Smooth muscle cell (in vitro differentiated cells): ENCODE measurements around the gene SNX25. TPM values are rescaled to one million over a fixed set of nuclear protein-coding genes. Genes with fewer than 3 reads are reported as not detected.

Experiments used
- DNase-seq: peaks from one replicate; lab custom pipeline; 2025; ENCODE audit not compliant: unreplicated experiment; lab: John Stamatoyannopoulos, UW
- H2AFZ ChIP-seq: fragments of 200-600 bp; sonication (generic); 2 replicates; pipeline ENCODE4 v1.6.0; 2016; ENCODE audit warnings: antibody characterized with exemption, low read depth, mild to moderate bottlenecking
- H3F3A ChIP-seq: fragments of 200-600 bp; sonication (generic); 2 replicates; pipeline ENCODE4 v1.6.0; 2017; ENCODE audit warnings: antibody characterized with exemption, low read depth
- H3K27ac ChIP-seq: fragments of 200-600 bp; sonication (generic); 2 replicates; pipeline ENCODE4 v1.5.1; 2016; ENCODE audit warnings: low read depth, mild to moderate bottlenecking
- H3K27me3 ChIP-seq: fragments of 200-600 bp; sonication (generic); 2 replicates; pipeline ENCODE4 v1.6.1; 2016; ENCODE audit warnings: low read depth, mild to moderate bottlenecking
- H3K36me3 ChIP-seq: fragments of 200-600 bp; sonication (generic); 2 replicates; pipeline ENCODE4 v1.5.1; 2016; ENCODE audit warnings: low read depth
- H3K4me1 ChIP-seq: fragments of 200-600 bp; sonication (generic); 2 replicates; pipeline ENCODE4 v1.5.1; 2016; ENCODE audit warnings: low read depth
- H3K4me2 ChIP-seq: fragments of 200-600 bp; sonication (generic); 2 replicates; pipeline ENCODE4 v1.6.0; 2016; ENCODE audit warnings: mild to moderate bottlenecking
- H3K4me3 ChIP-seq: fragments of 200-600 bp; sonication (generic); 2 replicates; pipeline ENCODE4 v1.5.1; 2016; ENCODE audit warnings: mild to moderate bottlenecking
- H3K79me2 ChIP-seq: fragments of 200-600 bp; sonication (generic); 2 replicates; pipeline ENCODE4 v1.6.0; 2016; ENCODE audit warnings: low read depth, mild to moderate bottlenecking
- H3K9ac ChIP-seq: fragments of 200-600 bp; sonication (generic); 2 replicates; pipeline ENCODE4 v1.6.0; 2016; ENCODE audit warnings: low read depth
- H3K9me3 ChIP-seq: fragments of 200-600 bp; sonication (generic); replicated peaks from 2 replicates; pipeline ENCODE4 v1.5.1; 2016; ENCODE audit warnings: low read depth
- H4K20me1 ChIP-seq: fragments of 200-600 bp; sonication (generic); 2 replicates; pipeline ENCODE4 v1.6.0; 2016; ENCODE audit warnings: low read depth
- WGBS: methylation state at CpG from one replicate; pipeline ENCODE4 v1.1.7; 2016; ENCODE audit warnings: low lambda C conversion rate; 5-methylcytosine and 5-hydroxymethylcytosine counted together
- polyA plus RNA-seq: library from polyadenylated mRNA; unstranded; fragments of >200 nt; fragmentation: Nextera tagmentation; extraction: Ambion mirVana; gene quantifications from 2 replicates; pipeline ENCODE4 v1.2.1, GENCODE V29; 2016
- total RNA-seq: library from RNA; depleted of rRNA; stranded (reverse); fragments of >200 nt; gene quantifications from 2 replicates; pipeline ENCODE4 v1.2.3, GENCODE V29; 2014
- TF ChIP-seq, protein P1 (sequence below): fragments of 200-600 bp; sonication (generic); IDR thresholded peaks from 2 replicates; pipeline ENCODE4 v1.5.1; 2017; ENCODE audit warnings: borderline replicate concordance, mild to moderate bottlenecking, antibody characterized with exemption; ENCODE audit not compliant: insufficient read depth, poor library complexity, severe bottlenecking

The SNX25 gene
- total and polyA plus RNA-seq, 2 experiments from 2014 or later = 12.3 to 23.6 TPM

DNA sequence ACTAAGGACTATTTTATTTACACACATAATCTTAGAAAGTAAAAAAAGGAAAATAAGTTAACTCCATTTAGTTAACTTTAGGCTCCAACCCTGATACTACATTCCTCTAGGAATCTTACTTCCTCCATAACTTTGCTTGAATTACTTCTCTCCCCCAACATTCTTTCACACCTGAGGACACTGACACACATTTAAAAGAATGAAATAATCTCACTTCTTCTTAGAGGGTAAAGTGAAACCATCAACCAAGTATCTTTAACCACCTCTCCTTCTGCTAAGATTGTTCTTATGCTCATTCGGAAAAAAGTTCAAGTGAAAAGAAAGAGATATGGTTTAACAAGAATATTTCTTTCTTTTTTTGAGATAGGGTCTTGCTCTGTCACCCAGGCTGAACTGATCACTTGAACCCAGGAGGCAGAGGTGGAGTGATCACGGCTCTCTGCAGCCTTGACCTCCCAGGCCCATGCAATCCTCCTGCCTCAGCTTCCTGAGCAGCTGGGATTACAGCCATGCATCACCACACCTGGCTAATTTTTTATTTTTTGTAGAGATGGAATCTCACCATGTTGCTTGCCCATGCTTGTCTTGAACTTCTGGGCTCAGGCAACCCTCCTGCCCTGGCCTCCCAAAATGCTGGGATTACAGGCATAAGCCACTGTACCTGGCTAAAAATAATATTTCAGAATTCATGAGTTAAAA lies 37.9 kb upstream of the SNX25 start:
- TF ChIP-seq, protein P1, sequence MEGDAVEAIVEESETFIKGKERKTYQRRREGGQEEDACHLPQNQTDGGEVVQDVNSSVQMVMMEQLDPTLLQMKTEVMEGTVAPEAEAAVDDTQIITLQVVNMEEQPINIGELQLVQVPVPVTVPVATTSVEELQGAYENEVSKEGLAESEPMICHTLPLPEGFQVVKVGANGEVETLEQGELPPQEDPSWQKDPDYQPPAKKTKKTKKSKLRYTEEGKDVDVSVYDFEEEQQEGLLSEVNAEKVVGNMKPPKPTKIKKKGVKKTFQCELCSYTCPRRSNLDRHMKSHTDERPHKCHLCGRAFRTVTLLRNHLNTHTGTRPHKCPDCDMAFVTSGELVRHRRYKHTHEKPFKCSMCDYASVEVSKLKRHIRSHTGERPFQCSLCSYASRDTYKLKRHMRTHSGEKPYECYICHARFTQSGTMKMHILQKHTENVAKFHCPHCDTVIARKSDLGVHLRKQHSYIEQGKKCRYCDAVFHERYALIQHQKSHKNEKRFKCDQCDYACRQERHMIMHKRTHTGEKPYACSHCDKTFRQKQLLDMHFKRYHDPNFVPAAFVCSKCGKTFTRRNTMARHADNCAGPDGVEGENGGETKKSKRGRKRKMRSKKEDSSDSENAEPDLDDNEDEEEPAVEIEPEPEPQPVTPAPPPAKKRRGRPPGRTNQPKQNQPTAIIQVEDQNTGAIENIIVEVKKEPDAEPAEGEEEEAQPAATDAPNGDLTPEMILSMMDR = no peak
- no peak overlapping the region for H3K27ac ChIP-seq
- no peak overlapping the region for H3K4me2 ChIP-seq
- H2AFZ ChIP-seq = no peak overlapping the region
- WGBS = 97% methylated on average over 2 of the region's 2 CpGs
- no peak overlapping the region for H3K9ac ChIP-seq
- H3K36me3 ChIP-seq = peaks cover 4% of the 10 kb centered on the region
- no peaks in the 10 kb centered on the region for H3K27me3 ChIP-seq
- peaks cover under 1% of the 10 kb centered on the region for H3F3A ChIP-seq
- H3K79me2 ChIP-seq = no peaks in the 10 kb centered on the region
- no peaks in the 10 kb centered on the region for H3K9me3 ChIP-seq
- peaks cover 8% of the 10 kb centered on the region for H4K20me1 ChIP-seq
- DNase-seq = no peak
- H3K4me1 ChIP-seq = no peaks in the 10 kb centered on the region
- H3K4me3 ChIP-seq = no peak overlapping the region

DNA sequence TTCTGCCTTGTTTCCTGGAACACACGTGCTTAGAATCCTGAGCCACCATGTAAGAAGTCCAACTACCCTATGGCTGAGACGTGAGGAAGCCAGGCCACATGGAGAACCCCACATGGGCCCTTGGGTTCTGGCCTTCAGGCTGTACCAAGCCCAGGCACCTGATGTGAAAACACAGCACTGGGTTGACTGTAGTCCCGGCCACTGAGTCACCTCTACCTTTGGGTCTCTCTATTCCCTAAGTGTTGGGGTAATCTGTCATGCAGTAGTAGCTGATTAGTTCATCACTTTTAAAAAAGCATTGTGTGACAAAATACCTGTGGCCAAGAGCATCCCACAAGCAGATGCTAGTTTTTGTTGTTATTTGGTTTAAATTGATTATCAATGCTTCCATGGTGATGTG lies 29.9 kb upstream of the SNX25 start:
- H3F3A ChIP-seq = no peaks in the 10 kb centered on the region
- H3K27me3 ChIP-seq = no peaks in the 10 kb centered on the region
- no peaks in the 10 kb centered on the region for H3K9me3 ChIP-seq
- H3K9ac ChIP-seq = no peak overlapping the region
- H3K36me3 ChIP-seq = no peaks in the 10 kb centered on the region
- no peak overlapping the region for H2AFZ ChIP-seq
- WGBS = 82% methylated on average over 3 of the region's 3 CpGs
- DNase-seq = no peak
- TF ChIP-seq, protein P1 = no peak
- peaks cover 26% of the 10 kb centered on the region for H4K20me1 ChIP-seq
- no peak overlapping the region for H3K4me3 ChIP-seq
- H3K79me2 ChIP-seq = no peaks in the 10 kb centered on the region
- H3K4me1 ChIP-seq = no peaks in the 10 kb centered on the region
- H3K4me2 ChIP-seq = no peak overlapping the region
- H3K27ac ChIP-seq = no peak overlapping the region

DNA sequence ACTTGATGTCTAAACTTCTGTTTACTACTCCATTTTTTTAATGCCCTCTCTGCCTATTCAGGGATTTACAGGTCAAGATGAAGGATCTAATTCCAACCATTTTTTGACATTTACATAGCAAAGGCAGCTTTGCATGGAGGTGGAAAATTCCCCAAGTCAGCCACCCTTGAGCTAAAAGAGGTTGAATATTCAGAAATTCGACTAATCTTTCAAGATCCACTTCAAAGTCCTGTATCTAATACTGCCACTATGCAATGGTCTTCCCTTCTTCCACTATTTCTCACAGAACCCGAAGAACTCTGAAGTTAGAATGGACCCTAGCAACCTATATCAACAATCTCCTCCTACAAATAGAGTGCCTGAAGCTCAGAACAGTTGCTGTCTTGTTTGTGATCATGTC lies 27.2 kb upstream of the SNX25 start:
- Histone ChIP-seq H3K36me3 (no peaks in the 10 kb centered on the region), H3K27ac (no peak overlapping the region), H3K79me2 (peaks cover 3% of the 10 kb centered on the region), H4K20me1 (peaks cover 42% of the 10 kb centered on the region), H3K9ac (no peak overlapping the region), H2AFZ (no peak overlapping the region), H3K27me3 (no peaks in the 10 kb centered on the region), H3K4me3 (no peak overlapping the region), H3F3A (no peaks in the 10 kb centered on the region), H3K4me2 (no peak overlapping the region), H3K9me3 (no peaks in the 10 kb centered on the region), H3K4me1 (no peaks in the 10 kb centered on the region)
- 34% methylated on average over 2 of the region's 2 CpGs for WGBS
- DNase-seq = no peak
- TF ChIP-seq, protein P1 = no peak
